Adipose tissue (tissue), 3 donors: ENCODE results near the gene SCGB1C1. TPM values are rescaled to one million over a fixed set of nuclear protein-coding genes. Genes with fewer than 3 reads are reported as not detected.
"Not testable (repeated sequence)": the region's sequence is repeated elsewhere in the genome, so short reads cannot be mapped to it uniquely, and the experiment has no call there.

Source experiments
- H3K27ac ChIP-seq: one replicate; pipeline ENCODE4 v1.5.1; 2013; ENCODE audit warnings: low read depth, low read length
- WGBS, 3 donors: extraction: QIAGEN DNeasy Blood & Tissue Kit; methylation state at CpG; one replicate each; pipeline ENCODE4 v1.1.7; 2013; 5-methylcytosine and 5-hydroxymethylcytosine counted together
- polyA plus RNA-seq, 3 donors: library from polyadenylated mRNA; stranded (reverse); fragments of 200-250 nt; gene quantifications; one replicate each; pipeline ENCODE4 v1.2.3, GENCODE V29; 2013
- donor health status: healthy with polysubstance abuse.
- donor health status: Bipolar disorder and iron deficiency.
- donor health status: healthy.

SCGB1C1 gene
- polyA plus RNA-seq: under 1 TPM in 1 of 3 donors, not detected in 2; 0.40 TPM

DNA sequence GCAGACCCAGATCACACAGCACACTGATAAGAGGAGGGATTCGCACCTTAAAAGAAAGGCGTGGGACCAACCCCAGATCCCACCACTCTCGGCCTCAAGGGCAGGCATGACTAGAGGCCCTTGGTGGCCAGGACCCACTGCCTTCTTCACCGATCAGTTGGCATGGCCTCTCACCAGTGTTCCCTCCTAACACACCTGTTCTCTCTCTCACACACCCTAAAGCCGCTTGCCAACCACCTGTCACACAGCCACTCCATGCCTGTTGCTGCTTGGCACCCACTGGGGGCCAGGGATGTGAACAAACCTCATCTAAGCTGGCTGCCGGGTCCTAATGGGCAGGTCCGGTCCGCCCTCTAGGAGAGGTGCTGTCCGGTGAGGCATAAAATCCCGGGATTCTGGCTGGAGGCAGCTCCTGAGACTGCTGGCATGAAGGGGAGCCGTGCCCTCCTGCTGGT, at the start of gene SCGB1C1:
Gene SCGB1C1 (plus strand): TSS at position 405 of the 455 bp plus-strand sequence. CDS start 22 bp downstream, at position 427.
- WGBS, 3 donors: 57 to 82% (median 70%) methylated on average over 3 to 6 of the region's 11 CpGs

DNA sequence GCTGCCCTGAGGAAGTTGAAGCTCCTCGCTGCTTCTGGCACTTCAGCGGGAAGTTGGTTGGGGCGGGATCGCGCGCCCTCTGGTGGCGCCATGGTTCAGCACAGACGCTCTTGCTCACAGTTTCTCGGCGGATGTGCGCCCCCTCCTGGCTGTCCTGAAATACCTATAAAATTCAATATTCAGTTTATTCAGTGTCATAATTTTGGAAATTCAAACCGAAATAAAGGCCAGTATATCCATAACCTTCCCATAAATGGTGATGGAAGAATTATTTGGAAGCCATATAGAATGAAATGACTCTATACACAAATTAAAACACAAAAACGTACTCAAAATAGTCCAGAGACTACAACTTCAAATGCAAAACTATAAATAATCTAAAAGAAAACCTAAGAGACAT, 12.6 kb upstream of the SCGB1C1 start:
- 0 to 3% methylated on average over 1 of the region's 13 CpGs; no CpG with 5 or more reads in 1 of the 3 donors for WGBS, 3 donors

More for the DNA sequence above, at the start of gene SCGB1C1:
- not testable (repeated sequence) for H3K27ac ChIP-seq

DNA sequence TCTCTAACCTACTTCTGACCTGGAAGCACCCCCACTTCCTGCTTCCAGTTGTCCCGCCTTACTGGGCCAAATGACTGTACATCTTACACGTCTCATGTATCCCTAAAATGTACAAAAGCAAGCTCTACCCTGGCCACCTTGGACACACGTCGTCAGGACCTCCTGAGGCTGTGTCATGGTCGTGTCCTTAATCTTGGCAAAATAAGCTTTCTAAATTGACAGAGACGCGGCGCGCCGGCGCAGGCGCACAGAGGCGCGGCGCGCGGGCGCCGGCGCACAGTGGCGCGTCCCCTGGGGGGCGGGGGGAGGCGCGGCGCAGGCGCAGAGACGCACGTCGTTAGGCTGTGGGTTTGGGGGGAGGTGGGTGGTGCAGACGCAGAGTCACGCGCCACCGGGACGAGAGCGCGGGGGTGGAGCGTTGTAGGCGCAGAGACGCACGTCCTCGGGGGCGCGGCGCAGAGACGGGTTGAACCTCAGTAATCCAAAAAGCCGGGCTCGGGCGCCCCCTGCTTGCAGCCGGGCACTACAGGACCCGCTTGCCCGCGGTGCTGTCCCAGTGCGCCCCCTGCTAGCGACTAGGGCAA, 3.6 kb upstream of the SCGB1C1 start:
- H3K27ac ChIP-seq: not testable (repeated sequence)
- 84 to 86% (median 86%) methylated on average over 34 to 40 of the region's 55 CpGs for WGBS, 3 donors

More for the DNA sequence above, 12.6 kb upstream of the SCGB1C1 start:
- H3K27ac ChIP-seq: not testable (repeated sequence)

DNA sequence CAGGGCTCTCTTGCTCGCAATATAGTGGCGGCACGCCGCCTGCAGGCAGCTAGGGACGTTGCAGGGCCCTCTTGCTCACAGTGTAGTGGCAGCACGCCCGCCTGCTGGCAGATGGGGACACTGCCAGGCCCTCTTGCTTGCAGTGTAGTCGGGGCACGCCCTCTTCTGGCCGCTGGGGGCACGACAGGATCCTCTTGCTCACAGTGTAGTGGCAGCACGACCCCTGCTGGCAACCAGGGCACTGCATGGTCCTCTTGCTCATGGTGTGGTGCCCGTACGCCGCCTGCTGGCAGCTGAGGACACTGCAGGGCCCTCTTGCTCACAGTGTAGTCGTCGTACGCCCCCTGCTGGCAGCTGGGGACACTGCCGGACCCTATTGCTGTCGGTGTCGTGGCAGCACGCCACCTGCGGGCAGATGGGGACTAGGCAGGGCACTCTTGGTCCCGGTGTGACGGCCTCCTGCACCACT, 3.0 kb upstream of the SCGB1C1 start:
- not testable (repeated sequence) for H3K27ac ChIP-seq
- WGBS, 3 donors: 63 to 69% (median 68%) methylated on average over 8 to 10 of the region's 25 CpGs

DNA sequence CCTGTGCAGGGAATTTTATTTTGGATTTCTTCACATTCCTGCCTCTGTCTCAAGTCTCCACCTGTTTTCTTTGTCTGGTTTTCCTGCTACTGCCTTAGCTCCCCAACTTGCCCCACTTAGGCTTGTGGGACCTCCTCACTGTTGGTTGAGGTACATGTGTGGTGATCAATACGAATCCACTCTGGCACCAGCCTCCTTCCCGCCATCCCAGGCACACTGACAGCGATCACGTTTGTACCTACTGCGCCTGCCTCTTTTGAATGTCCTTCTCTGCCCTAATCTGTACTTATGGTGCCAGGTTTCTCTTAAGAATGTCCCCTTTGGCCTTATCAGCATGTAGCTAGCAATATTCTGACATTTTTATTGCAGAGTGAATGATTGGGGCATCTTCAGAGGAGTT, 2.3 kb upstream of the SCGB1C1 start:
- not testable (repeated sequence) for H3K27ac ChIP-seq
- 69 to 77% (median 76%) methylated on average over 5 of the region's 5 CpGs for WGBS, 3 donors

DNA sequence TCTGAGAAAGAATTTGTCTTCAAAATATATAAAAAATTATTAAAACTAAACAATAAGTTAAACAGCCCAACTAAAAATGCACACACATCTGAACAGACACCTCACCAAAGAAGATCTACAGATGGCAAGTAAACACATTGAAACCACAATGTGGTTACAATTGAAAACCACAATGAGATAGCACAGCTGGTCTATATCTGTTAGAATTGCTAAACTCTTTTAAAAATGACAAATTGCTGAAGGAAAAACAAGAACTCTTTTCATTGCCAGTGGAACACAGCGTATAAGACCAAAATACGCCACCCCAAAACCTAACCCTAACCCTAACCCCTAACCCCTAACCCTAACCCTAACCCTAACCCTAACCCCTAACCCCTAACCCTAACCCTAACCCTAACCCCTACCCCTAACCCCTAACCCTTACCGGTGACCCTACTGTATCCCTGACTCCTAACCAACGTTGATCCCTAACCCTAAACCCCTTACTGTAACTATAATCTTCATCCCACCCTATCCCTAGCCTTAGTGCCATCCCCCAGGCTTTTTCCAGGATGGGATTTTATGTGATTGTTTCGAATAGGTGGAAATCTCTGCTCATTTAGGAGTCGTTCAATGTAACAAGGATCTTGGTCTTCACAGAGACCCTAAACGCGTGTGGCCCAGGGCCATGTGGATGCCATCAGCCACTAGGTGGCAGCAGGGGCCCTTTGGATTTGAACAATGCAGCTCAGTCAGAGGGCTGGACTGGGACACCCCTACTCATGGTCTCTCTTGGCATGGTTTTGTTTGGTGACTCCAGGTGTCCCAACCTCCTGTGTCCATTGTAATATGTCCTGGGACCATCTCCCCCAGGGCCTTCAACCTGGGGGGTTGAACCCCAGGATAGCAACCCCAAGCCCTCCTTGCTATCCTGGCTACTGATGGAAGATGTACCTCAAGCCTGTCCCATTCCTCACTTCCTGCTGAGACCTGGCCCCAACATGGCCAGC, 1.1 kb upstream of the SCGB1C1 start:
- WGBS, 3 donors: 41 to 75% (median 41%) methylated on average over 4 to 6 of the region's 8 CpGs
- H3K27ac ChIP-seq: not testable (repeated sequence)

DNA sequence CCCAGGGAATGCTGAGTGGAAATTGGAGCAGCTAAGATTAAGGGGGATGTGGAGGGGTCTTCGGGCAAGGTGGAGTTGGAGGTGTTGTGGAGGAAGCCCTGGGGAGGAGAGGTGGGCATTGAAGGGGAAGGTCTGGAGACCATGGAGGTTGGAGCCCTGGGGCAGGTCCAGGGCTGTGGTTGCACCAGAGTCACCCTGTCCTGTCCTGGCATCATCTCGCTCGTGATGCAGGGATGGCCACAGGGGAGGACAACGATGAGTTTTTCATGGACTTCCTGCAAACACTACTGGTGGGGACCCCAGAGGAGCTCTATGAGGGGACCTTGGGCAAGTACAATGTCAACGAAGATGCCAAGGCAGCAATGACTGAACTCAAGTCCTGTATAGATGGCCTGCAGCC, 603 bp downstream of the SCGB1C1 start:
- not testable (repeated sequence) for H3K27ac ChIP-seq
- 73 to 80% (median 76%) methylated on average over 5 of the region's 5 CpGs for WGBS, 3 donors

DNA sequence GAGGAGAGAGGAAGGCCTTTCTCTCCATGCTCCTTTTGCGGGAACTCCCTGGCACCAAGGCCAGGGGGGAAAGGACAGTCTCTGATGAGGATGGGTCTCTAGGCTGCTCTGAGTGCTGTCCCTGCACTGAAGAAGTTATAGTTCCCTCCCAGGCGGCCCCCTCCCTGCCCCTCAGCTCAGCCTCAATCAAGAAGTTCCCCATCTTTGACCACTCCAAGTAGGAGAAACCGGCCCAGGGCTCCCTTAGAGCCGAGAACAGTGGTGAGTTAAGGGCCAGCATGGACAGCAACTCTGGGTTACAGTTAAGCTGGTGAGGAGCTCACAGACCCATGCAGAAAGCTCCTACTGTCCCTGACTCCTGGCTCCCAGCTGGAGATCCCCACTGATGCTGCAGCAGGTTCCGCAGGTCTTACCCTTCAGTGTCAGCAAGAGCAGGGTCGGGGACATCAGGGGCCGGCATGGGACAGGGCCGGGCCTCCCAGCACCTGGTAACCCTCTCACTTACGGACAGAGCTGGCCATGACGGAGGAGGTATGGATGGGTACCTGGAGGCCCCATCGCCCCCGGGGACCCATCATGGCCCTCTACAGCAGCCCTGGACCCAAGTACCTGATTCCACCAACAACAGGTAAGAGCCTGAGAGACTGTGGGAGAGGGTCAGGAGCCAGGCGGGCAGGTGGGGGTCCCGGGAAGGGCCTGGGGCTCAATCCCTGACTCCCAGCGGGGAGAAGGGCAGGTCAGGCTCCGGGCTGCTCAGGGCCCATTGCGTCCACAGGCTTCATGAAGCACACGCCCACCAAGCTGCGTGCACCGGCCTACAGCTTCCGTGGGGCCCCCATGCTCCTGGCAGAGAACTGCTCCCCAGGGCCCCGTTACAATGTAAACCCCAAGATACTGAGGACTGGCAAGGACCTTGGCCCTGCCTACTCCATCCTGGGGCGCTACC, 4.2 kb downstream of the SCGB1C1 start:
- 80 to 84% (median 82%) methylated on average over 23 of the region's 23 CpGs for WGBS, 3 donors
- H3K27ac ChIP-seq: no peak overlapping the region

DNA sequence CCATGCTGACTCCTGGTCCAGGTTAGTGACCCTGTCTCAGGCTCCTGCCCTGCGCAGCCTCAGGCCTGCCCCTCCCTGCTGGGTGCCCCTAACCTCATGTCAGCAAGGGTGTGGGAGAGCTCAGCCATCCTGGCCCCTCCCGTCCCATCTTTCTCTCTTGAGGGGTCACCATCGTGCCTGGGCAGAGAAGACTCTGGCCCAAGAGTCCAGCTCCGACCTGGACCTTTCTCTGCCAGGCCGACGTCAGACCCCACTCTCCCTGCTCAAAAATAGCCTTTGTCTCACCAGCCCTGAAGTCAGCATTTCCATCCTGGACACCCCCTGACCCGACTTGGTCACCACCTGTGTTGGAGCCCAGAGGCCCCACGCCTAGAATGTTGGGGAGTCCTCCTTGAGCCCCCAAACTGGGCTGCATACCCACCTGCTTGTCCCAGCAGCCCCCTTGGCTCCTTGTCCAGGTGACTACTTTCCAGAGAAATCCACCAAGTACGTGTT, 4.9 kb downstream of the SCGB1C1 start:
- WGBS, 3 donors: 77 to 84% (median 83%) methylated on average over 9 of the region's 9 CpGs
- H3K27ac ChIP-seq: no peak overlapping the region

DNA sequence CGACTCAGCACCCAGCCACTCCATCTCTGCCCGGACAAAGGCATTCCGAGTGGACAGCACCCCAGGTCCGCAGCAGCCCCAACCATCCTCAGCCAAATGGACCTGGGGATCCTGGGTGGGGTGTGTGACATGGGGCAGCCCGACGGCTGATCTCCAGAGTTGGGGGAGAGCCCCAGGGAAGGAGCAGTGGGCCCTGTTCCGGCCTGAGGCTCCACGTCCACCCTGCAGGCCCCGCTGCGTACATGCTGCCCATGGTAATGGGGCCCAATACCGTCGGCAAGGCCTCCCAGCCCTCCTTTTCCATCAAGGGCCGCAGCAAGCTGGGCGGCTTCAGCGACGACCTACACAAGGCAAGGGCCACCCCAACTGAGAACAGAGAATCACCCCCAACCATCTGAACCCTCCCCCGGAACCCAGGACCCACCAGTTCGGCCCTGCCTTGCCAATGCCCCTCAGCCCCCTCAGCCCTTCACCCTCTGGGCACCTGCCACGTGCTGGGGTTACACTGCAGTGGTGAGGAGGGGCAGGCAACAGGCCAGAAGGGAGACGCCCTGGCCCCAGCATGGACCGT, 5.4 kb downstream of the SCGB1C1 start:
- 83 to 89% (median 88%) methylated on average over 21 of the region's 21 CpGs for WGBS, 3 donors
- no peak overlapping the region for H3K27ac ChIP-seq

DNA sequence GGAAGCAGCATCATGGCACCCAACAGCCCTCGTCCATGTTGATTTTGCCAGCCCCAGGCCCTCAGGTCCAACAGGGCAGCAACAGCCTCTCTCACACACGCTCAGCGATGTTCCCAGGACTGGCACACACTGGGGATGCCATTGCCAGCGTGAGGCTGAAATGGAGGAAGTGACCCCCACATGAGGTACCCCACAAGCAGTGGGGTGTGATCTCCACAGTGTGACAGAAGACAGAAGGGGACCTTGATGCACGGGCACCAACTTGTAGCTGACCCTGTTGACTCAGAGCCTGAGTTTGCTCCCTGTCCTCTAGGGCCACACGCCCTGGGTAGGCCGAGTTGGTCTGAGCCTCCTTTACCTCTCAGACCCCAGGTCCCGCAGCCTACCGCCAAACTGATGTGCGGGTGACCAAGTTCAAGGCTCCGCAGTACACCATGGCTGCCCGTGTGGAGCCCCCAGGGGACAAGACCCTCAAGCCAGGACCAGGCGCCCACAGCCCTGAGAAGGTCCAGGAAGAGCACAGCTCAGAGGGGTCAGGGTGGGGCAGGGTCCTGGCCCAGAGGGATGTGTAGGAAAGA, 6.2 kb downstream of the SCGB1C1 start:
- 87 to 91% (median 90%) methylated on average over 13 of the region's 13 CpGs for WGBS, 3 donors
- H3K27ac ChIP-seq: no peak overlapping the region

DNA sequence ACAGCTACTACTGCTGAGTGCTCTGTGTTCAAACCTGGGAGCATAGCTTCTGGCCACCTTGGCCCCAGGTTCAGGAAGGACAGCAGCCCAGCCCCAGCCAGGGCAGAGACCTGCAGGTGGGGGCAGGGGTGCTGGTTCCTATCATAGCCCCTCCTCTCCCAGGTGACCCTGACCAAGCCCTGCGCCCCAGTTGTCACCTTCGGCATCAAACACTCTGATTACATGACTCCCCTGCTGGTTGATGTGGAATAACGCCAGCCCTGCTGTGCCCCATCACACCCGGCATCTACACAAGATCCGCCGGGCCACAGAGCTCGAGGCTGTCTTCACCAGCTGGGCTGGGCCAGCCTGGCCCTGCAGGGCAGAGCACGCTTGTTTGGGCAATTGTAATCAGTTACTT, 6.9 kb downstream of the SCGB1C1 start:
- 69 to 87% (median 84%) methylated on average over 8 of the region's 8 CpGs for WGBS, 3 donors
- H3K27ac ChIP-seq: no peak overlapping the region

DNA sequence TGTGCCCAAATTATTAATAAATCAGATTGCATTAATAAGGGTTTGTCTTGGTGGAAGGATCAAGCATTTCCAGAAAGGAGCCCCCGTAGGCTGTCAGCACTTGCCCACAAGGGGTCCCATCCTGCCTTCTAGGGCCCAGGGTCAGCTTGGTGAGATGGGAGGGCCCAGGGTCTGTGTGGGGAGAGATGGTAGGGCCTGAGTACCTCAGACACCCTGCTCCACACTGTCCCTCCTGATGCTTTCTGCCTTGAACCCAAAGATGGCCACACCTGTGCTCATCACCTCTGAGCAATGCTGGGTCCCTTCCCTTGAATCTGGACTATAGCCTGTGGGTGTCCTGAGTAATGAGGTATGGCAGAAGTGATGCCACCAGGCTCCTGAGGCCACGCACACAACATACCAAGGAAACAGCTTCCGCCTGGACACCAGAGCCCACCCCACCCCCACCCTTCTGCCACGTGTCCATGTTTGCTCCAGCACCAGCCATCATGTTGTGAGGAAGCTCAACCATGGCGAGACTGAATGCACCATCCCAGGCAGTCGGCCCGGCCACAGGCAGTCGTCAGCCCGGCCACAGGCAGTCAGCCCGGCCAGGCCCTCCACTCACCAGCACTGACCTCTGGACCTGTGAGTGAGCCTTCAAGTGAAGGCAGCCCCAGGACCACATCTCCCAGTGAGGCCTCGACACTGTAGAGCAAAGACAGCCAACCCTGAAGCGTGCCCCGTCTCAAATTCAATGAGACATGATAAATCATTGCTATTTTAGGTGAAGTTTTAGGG, 7.5 kb downstream of the SCGB1C1 start:
- H3K27ac ChIP-seq: no peak overlapping the region
- WGBS, 3 donors: 92 to 93% (median 93%) methylated on average over 13 of the region's 13 CpGs

DNA sequence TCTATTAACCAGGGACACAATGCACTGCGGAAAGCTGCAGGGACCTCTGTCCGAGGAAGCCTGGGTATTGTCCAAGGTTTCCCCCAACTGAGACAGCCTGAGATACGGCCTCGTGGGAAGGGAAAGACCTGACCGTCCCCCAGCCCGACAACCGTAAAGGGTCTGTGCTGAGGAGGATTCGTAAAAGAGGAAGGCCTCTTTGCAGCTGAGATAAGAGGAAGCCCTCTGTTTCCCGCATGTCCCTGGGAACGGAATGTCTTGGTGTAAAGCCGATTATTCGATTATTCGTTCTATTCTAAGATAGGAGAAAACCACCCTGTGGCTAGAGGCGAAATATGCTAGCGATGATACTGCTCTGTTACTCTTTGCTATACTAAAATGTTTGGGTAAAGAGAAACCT, 9.1 kb downstream of the SCGB1C1 start:
- no peak overlapping the region for H3K27ac ChIP-seq
- 52 to 81% (median 57%) methylated on average over 15 of the region's 15 CpGs for WGBS, 3 donors

DNA sequence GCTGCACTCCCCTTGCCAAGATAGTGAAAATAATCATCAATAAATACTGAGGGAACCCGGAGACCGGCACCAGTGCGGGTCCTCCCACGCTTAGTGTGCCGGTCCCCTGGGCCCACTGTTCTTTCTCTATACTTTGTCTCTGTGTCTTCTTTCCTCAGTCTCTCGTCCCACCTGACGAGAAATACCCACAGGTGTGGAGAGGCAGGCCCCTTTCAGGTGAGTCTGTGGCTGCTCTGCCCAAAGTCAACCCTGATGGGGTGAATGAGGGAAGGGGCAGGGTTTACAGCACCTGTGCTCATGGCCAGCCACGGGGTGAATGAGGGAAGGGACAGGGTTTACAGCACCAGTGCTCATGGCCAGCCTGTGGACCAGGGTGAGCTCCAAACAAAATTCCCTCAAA, 9.6 kb downstream of the SCGB1C1 start:
- 74 to 85% (median 78%) methylated on average over 8 of the region's 8 CpGs for WGBS, 3 donors

DNA sequence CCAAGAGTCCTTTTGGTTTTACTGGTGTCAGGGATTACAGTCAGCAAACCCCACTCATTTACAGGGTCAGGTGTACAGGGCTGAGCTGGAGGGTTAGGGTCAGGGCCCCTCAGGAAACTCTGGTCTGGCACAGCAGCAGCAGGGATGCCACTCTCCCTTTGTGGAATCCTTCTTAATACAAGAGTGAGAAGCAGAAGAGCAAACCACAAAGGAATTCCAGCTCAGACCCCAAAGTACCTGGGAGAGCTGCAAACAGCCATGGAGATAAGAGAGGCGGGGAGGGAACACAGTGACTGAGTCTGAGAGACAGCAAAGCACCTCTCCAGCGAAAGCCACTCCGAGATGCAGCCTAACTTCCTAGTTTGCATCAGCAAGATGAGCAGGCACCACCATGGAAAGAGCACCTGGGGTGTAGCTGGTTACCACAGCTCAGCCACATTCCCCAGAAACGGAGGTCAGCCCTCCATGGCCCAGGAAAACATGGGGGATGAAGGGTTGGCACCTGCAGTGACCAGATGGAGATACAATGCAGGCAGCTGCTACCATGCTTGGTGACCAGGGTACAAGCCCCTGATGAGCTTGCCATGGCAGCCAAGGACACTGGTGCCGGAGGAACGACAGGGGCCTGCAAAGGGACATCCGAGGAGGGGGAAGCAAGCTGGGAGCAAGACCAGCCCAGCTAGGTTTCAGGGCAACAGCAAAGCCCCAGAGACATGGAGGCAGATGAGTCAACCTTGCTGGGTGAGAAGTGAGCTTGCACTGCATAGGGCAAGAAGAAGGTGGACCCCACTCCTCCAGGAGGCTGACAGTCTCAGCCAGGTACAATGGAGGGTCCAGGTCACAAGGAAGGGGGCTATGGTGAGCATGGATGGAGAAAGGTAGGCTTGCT, 10.4 kb downstream of the SCGB1C1 start:
- H3K27ac ChIP-seq: no peak overlapping the region
- 84 to 90% (median 85%) methylated on average over 7 of the region's 7 CpGs for WGBS, 3 donors

More for the DNA sequence above, 9.6 kb downstream of the SCGB1C1 start:
- no peak overlapping the region for H3K27ac ChIP-seq
